MM.1S (cell line): ENCODE results near the gene TEAD2.

Experiments used
- CTCF ChIP-seq: fragments of 300-600 bp; sonication (generic); IDR thresholded peaks from 2 replicates; pipeline ENCODE4 v1.5.1; 2016; ENCODE audit warnings: antibody characterized with exemption, low read length, mixed read lengths
- EZH2 ChIP-seq: fragments of 300-600 bp; sonication (generic); optimal IDR thresholded peaks from 2 replicates; pipeline ENCODE3; 2017; ENCODE audit warnings: low read depth, mild to moderate bottlenecking, antibody characterized with exemption, low read length, mixed read lengths
- EZH2phosphoT487 ChIP-seq: fragments of 300-600 bp; sonication (generic); IDR thresholded peaks from 2 replicates; pipeline ENCODE4 v1.6.1; 2018; ENCODE audit warnings: antibody characterized with exemption, low read length

- TF ChIP-seq CTCF (no peak), EZH2 (no peak), EZH2phosphoT487 (no peak)
These were observed 22.7 kb downstream of the TEAD2 start for GRCh38 chr19:49339301-49340068.
